AG04450 (cell line): ENCODE results near the gene HOXA10. TPM values are rescaled to one million over a fixed set of nuclear protein-coding genes. Genes with fewer than 3 reads are reported as not detected.
A peak's percentile ranks its signal among the peaks of the same experiment; 100 is the strongest.

ENCODE experiments used
- CTCF ChIA-PET: fragments of 300-600, 350-600 bp; formaldehyde crosslinking; extraction: SDS; loops from one replicate; lab custom pipeline; 2022; ENCODE audit warnings: antibody characterized with exemption, inconsistent platforms; lab: Charles Lee
- POLR2A ChIA-PET: fragments of 350-600 bp; formaldehyde crosslinking; extraction: SDS; loops from one replicate; lab custom pipeline; 2021; ENCODE audit warnings: antibody characterized with exemption, inconsistent platforms; lab: Yijun Ruan, JAX
- DNase-seq: peaks from one replicate; pipeline ENCODE4 v3.0.0-alpha.2; 2011; ENCODE audit warnings: low read depth, low spot score
- H3K27ac ChIP-seq: one replicate; pipeline ENCODE4 v1.5.1; 2012; ENCODE audit warnings: low read depth, low read length, control low read depth
- H3K27me3 ChIP-seq: one replicate; pipeline ENCODE4 v1.6.0; 2012; ENCODE audit warnings: low read length; ENCODE audit not compliant: control insufficient read depth, insufficient read depth
- H3K4me3 ChIP-seq: 2 replicates; pipeline ENCODE4 v1.5.1; 2011; ENCODE audit warnings: mild to moderate bottlenecking, low read depth, low read length, control low read depth
- H3K9me3 ChIP-seq: 2 replicates; pipeline ENCODE4 v1.5.1; 2012; ENCODE audit warnings: low read length; ENCODE audit not compliant: control insufficient read depth, insufficient read depth
- polyA plus RNA-seq: library from polyadenylated mRNA; depleted of rRNA; stranded (reverse); fragments of >200 nt; gene quantifications from 2 replicates; pipeline ENCODE4 v1.2.3, GENCODE V29; 2011
- TF ChIP-seq, protein P1 (sequence below): IDR thresholded peaks from 2 replicates; pipeline ENCODE4 v1.5.1; 2011; ENCODE audit warnings: low read depth, low read length, control low read depth, inconsistent platforms

HOXA10 gene
- polyA plus RNA-seq, 1 experiment = 0.47 TPM

- no peak for DNase-seq
- peaks cover 6% of the 10 kb centered on the region; the same call in 1 of the 2 replicates for H3K9me3 ChIP-seq
- peak overlapping the region; percentile 73 for H3K4me3 ChIP-seq
- TF ChIP-seq, protein P1, sequence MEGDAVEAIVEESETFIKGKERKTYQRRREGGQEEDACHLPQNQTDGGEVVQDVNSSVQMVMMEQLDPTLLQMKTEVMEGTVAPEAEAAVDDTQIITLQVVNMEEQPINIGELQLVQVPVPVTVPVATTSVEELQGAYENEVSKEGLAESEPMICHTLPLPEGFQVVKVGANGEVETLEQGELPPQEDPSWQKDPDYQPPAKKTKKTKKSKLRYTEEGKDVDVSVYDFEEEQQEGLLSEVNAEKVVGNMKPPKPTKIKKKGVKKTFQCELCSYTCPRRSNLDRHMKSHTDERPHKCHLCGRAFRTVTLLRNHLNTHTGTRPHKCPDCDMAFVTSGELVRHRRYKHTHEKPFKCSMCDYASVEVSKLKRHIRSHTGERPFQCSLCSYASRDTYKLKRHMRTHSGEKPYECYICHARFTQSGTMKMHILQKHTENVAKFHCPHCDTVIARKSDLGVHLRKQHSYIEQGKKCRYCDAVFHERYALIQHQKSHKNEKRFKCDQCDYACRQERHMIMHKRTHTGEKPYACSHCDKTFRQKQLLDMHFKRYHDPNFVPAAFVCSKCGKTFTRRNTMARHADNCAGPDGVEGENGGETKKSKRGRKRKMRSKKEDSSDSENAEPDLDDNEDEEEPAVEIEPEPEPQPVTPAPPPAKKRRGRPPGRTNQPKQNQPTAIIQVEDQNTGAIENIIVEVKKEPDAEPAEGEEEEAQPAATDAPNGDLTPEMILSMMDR = no peak
- ChIA-PET POLR2A (interaction anchor here (0.7 to 1.2 kb wide), 6 partner anchors 9 to 1296 kb away, joined by 3 to 10 read pairs (median 5); partner anchors contain the start of genes HOXA1 and HOXA5), CTCF (interaction anchor here (0.7 to 2.7 kb wide), 6 partner anchors 8 to 783 kb away, joined by 3 to 12 read pairs (median 4); partner anchors contain the start of gene HOXA5)
- H3K27ac ChIP-seq = peak overlapping the region; percentile 69
- peaks cover 6% of the 10 kb centered on the region for H3K27me3 ChIP-seq
Observed at GRCh38 chr7:27152816-27153442, 21.2 kb downstream of the HOXA10 start.

- ChIA-PET POLR2A (interaction anchor here (0.7 to 1.2 kb wide), 6 partner anchors 9 to 1296 kb away, joined by 3 to 10 read pairs (median 5); partner anchors contain the start of genes HOXA1 and HOXA5), CTCF (interaction anchor here (0.7 to 2.7 kb wide), 10 partner anchors 8 to 782 kb away, joined by 3 to 12 read pairs (median 4); partner anchors contain the start of gene HOXA5)
- DNase-seq = no peak
- Histone ChIP-seq H3K27me3 (peaks cover 6% of the 10 kb centered on the region), H3K27ac (peak within 1 kb of the TSS; percentile 69), H3K9me3 (peaks cover 2% of the 10 kb centered on the region; the same call in 1 of the 2 replicates), H3K4me3 (peak within 1 kb of the TSS; percentile 73)
- TF ChIP-seq, protein P1 = no peak
Observed at GRCh38 chr7:27151931-27152815, 21.9 kb downstream of the HOXA10 start, which contains the start of gene HOXA3. Gene HOXA3, minus strand, starts transcription at chr7:27152583. Its CDS starts 41,943 bp downstream, at chr7:27110640.

DNA sequence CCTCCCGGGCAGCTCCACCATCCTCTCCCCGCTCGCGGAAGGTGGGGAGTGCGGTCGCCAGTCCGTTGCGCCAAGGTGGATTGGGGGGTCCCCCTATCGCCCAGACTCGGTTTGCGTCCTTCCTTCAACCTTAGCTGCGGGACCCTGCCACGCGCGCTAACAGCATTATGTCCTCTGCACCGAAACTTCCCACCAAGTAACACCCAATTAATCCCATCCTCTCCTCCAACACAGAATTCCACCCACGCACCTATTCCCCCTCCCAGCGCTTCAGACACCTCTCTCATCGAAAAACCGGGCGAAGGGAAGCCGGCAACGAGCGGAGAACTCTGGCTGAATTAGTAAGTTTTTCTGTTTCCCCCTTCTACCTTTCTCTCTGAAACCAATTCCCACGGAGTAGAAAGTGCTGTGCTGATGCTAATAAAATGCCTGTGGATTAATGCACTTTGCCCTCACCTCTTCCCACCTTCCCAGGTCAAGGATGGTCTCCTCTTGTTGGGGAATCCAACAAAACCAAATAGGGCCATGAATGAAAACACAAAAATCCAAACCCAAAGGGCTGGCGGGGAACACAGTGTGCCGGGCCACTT is 22.7 kb downstream of the HOXA10 start:
- H3K27ac ChIP-seq = peak overlapping the region; percentile 69

GRCh38 chr7:27150568-27151340 is 23.4 kb downstream of the HOXA10 start:
- Histone ChIP-seq H3K9me3 (peaks cover 2% of the 10 kb centered on the region; the same call in 1 of the 2 replicates), H3K27me3 (peaks cover 3% of the 10 kb centered on the region), H3K4me3 (peak overlapping the region; percentile 73), H3K27ac (peak overlapping the region; percentile 69)
- DNase-seq = no peak
- CTCF ChIA-PET = interaction anchor here (0.5 to 5.6 kb wide), 20 partner anchors 8 to 1289 kb away, joined by 3 to 24 read pairs (median 4); no protein-coding TSS in a partner anchor
- TF ChIP-seq, protein P1 = peak; percentile 79
- POLR2A ChIA-PET = interaction anchor here (0.6 to 2.1 kb wide), 8 partner anchors 10 to 951 kb away, joined by 3 to 5 read pairs (median 3); partner anchors contain the start of genes CBX3 and HNRNPA2B1

More for the DNA sequence above, 22.7 kb downstream of the HOXA10 start:
- DNase-seq = no peak
- Histone ChIP-seq H3K9me3 (peaks cover 2% of the 10 kb centered on the region; the same call in 1 of the 2 replicates), H3K27me3 (peaks cover 6% of the 10 kb centered on the region), H3K4me3 (peak overlapping the region; percentile 73)
- CTCF ChIA-PET = interaction anchor here (0.8 to 5.6 kb wide), 13 partner anchors 10 to 953 kb away, joined by 3 to 24 read pairs (median 4); no protein-coding TSS in a partner anchor
- TF ChIP-seq, protein P1 = no peak
- POLR2A ChIA-PET = interaction anchor here (0.6 to 2.1 kb wide), 6 partner anchors 31 to 951 kb away, joined by 3 to 5 read pairs (median 3); partner anchors contain the start of genes CBX3 and HNRNPA2B1
